Pons (tissue), 1 donor: ENCODE results near the gene ZNF771.

Source experiments
- DNase-seq: peaks from one replicate; pipeline ENCODE4 v3.0.0-alpha.2; 2016; ENCODE audit warnings: low spot score

The ZNF771 gene

DNA sequence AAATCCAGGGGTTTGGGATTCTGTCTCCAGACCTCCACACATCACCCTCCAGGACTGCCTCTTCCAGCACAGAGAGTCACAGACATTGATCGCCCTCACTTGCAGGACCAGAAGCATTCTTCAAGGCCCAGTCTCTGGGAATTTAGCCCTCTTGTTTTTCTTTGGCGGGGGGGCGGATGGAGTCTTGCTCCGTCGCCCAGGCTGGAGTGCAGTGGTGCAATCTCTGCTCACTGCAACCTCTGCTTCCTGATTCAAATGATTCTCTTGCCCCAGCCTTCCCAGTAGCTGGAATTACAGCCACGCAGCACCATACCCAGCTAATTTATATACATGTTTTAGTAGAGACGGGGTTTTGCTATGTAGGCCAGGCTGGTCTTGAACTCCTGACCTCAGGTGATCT is 56.7 kb downstream of the ZNF771 start:
- no peak for DNase-seq
